Choroid plexus epithelial cell (primary cell): Measurements from ENCODE around the gene LMF1.
"Not testable (repeated sequence)": the region's sequence is repeated elsewhere in the genome, so short reads cannot be mapped to it uniquely, and the experiment has no call there.

Experiments
- DNase-seq: peaks from one replicate; pipeline ENCODE4 v3.0.0-alpha.2; 2010; ENCODE audit warnings: low read depth
- H3K4me3 ChIP-seq: 2 replicates; pipeline ENCODE4 v1.5.1; 2011; ENCODE audit warnings: low read depth, mild to moderate bottlenecking, control low read depth, low read length, moderate library complexity
- TF ChIP-seq, protein P1 (sequence below): conservative IDR thresholded peaks from 2 replicates; pipeline ENCODE4 v1.5.1; 2011; ENCODE audit warnings: low read depth, mild to moderate bottlenecking, control low read depth, inconsistent platforms, low read length, moderate library complexity

Gene LMF1

DNA sequence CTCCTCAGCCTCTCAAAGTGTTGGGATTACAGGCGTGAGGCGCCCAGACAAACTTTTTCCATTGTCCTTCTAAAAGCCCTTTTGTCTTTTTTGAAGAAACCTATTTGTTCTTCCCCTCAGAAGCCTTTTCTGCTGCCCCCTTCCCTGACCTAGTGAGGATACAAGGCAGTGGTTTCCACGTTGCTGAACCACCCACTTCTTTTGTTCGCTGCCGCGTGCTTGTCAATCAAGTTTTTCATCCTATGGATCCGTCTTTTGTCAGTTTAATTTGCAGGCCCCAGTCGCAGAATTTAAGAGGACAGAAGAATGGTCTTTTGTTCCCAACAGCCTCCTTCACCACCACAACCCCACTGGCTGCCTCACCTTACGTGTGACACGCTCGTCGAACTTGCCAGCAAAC lies 150.0 kb downstream of the LMF1 start:
- DNase-seq, result no peak
- TF ChIP-seq, protein P1, sequence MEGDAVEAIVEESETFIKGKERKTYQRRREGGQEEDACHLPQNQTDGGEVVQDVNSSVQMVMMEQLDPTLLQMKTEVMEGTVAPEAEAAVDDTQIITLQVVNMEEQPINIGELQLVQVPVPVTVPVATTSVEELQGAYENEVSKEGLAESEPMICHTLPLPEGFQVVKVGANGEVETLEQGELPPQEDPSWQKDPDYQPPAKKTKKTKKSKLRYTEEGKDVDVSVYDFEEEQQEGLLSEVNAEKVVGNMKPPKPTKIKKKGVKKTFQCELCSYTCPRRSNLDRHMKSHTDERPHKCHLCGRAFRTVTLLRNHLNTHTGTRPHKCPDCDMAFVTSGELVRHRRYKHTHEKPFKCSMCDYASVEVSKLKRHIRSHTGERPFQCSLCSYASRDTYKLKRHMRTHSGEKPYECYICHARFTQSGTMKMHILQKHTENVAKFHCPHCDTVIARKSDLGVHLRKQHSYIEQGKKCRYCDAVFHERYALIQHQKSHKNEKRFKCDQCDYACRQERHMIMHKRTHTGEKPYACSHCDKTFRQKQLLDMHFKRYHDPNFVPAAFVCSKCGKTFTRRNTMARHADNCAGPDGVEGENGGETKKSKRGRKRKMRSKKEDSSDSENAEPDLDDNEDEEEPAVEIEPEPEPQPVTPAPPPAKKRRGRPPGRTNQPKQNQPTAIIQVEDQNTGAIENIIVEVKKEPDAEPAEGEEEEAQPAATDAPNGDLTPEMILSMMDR, result no peak
- H3K4me3 ChIP-seq, result no peak overlapping the region

DNA sequence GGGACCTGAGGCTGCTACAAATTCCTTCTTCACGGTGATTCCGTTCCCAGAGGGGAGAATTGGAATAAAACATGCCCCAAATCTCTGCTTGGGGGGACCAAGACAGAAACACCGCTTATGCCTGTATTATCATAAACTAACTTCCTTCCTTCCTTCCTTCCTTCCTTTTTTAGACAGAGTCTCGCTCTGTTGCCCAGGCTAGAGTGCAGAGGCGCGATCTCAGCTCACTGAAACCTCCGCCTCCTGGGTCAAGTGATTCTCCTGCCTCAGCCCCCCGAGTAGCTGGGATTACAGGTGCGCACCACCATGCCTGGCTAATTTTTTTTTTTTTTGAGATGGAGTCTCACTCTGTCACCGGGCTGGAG lies 150.8 kb downstream of the LMF1 start:
- not testable (repeated sequence) for DNase-seq, H3K4me3 ChIP-seq

DNA sequence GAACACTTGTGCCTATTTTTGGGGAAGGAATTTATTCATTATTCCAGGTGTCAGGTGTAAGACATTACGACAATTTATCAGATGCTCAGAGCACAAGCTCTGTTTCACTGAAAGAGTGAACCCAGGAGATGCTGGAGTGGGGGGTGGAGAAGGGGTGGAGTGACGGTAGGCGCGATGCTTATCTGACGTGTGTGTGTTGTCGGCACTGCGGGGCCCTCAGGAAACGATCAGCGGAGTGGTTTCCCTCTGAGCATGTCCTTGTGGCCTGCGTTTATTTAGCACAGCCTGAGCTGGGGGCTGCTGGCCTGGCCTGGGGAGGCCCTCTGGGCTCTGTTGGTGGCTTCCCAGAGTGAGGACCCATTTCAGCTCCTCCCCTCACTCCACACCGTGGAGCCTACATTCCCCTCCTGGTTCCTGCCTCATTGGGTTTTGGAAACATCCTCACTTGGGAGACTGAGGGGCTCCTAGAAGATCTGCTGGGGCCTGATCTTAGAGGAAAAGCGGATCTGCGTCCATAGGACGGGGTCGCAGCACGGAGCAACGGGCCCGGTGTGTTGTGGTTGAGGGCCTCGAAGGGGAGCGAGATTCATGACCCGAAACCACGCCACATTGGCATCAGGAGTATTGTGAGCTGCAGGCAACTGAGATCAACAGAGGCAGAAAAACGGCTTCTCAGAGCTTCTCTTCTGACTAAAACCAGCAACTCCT lies 151.3 kb downstream of the LMF1 start:
- no peak for DNase-seq
- TF ChIP-seq, protein P1, result no peak
- H3K4me3 ChIP-seq, result no peak overlapping the region

DNA sequence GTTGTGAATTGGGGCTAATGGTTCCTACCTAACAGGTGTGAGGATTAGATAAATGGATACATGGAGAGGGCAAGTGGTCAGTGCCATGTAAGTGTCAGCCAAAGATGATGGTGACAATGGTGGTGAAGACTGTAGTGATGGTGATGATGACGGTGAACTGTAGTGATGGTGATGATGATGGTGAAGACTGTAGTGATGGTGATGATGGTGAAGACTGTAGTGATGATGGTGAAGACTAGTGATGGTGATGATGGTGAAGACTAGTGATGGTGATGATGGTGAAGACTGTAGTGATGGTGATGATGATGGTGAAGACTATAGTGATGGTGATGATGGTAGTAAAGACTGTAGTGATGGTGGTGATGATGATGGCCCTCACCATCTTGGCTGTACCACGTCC lies 152.2 kb downstream of the LMF1 start:
- TF ChIP-seq, protein P1, result no peak
- no peak overlapping the region for H3K4me3 ChIP-seq
- no peak for DNase-seq

DNA sequence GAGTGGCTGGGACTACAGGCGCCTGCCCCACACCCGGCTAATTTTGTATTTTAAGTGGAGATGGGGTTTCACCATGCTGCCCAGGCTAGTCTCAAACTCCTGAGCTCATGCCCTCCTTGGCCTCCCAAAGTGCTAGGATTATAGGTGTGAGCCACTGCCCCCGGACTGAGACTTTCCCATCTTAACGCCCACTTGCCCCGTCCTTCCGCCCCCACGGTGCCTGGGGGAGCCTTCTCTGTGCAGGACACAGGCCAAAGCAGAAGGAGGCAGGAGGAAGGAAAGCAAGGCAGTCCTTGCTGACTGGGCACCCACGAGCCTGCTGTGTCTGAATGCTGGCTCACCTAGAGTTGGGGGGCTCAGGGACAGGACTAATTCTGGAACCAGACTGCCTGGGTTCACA lies 152.7 kb downstream of the LMF1 start:
- H3K4me3 ChIP-seq, result no peak overlapping the region
- DNase-seq, result no peak
- TF ChIP-seq, protein P1, result no peak

DNA sequence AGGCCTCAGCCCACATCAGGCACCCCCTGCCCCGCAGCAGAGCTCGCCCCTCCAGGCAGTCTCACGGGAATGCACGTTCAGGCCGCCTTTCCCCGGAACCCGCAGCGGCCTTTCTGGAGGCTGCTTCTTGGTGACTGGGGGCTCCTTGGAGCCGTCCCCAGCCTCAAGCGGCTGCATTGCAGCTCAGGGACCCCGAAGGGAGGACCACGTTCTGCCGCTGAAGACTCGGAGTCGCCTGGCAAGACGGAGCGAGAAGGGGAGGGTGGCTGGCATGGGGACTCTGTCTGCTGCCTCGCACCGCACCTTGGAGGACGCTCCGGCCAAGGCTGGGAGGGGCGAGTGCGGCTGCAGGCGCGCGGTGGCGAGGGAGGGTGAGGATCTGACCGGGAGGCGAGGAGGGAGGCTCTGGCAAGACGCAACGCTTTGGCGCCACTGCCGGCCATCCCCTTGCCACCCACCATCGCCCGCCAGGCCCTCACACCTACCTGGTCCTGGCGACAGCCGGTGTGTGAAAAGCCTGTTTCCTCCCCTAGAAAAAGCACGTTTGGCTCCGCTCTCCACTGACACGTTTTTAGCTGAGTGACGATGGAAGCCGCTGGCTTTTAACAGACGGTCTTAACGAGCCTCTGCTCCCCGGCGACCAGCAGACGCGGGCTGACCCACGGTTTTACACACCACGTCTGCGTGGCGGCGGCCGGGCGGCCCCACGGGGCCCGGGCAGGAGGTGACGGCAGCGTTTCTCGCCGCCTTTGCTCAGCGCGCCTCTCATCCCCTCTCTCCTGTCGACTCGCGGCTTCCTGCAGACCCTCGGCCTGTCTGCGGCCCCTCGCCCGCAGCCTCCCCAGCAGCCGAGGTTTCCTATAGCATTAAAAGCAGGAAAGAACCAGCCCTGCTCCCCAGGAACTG lies 153.5 kb downstream of the LMF1 start:
- DNase-seq, result no peak
- TF ChIP-seq, protein P1, result no peak
- H3K4me3 ChIP-seq, result no peak overlapping the region

DNA sequence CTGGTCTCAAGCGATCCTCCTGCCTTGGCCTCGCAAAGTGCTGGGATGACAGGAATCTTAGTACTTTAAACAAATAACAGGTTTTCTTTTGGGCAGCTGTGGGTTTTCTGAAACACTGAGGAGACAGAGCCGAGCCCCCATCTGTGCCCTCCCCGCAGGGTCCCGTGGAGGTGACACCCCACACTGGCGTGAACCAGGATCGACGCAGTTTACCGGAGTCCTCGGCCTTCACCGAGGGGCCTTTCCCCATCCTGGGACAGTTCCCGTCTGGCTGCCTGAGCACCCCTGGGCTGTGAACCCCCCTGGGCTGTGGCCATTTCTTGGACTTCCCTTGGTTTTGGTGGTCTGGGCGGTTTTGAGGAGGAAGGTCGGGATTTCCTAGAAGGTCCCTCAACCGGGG lies 154.9 kb downstream of the LMF1 start:
- no peak for DNase-seq
- TF ChIP-seq, protein P1, result no peak
- H3K4me3 ChIP-seq, result no peak overlapping the region
